ENCODE results near the gene CENPF.

Gene CENPF

DNA sequence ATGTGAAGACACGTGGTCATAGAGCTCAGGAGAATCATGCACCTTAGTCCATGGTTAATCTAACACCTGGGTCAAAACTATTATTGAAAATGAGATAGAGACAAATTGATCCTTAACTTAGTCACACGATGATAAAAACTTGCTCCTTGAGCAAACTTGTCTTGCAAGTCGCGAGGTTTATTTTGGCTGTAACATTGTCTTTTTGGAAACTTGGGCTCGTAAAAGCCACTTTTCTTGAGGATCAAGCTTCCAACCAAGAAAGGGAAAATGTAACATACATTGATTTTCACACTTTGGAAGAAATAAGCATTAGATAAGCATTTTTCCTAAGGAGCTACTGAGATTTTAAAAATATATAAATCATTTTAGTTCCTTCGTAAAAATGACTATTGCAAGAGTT, 19.9 kb upstream of the CENPF start:
- H3K27me3 ChIP-seq (ENCODE audit: insufficient read depth, low read length), result no peaks in the 10 kb centered on the region
- H3K36me3 ChIP-seq (ENCODE audit: insufficient read depth, low read length), result no peaks in the 10 kb centered on the region
- H3K27ac ChIP-seq (ENCODE audit: low read depth, low read length, poor library complexity, severe bottlenecking), result no peak overlapping the region
- no peak overlapping the region for H3K4me2 ChIP-seq (ENCODE audit: low read length)
- H4K20me1 ChIP-seq (ENCODE audit: insufficient read depth, low read length), result no peaks in the 10 kb centered on the region
- H2AFZ ChIP-seq (ENCODE audit: low read length), result no peak overlapping the region
- TF ChIP-seq EZH2 (IDR thresholded peaks at IDR 0.05; ENCODE audit: borderline replicate concordance, low read length) (no peak), CTCF (IDR thresholded peaks at IDR 0.05; ENCODE audit: low read length) (no peak)
- no peak overlapping the region for H3K4me3 ChIP-seq (ENCODE audit: low read depth, low read length, poor library complexity, severe bottlenecking)
- H3K79me2 ChIP-seq (ENCODE audit: insufficient read depth, low read length), result no peaks in the 10 kb centered on the region
- no peaks in the 10 kb centered on the region for H3F3A ChIP-seq (ENCODE audit: insufficient read depth, low read length)
- H3K9me2 ChIP-seq (ENCODE audit: low read depth, low read length), result no peaks in the 10 kb centered on the region
- H3K4me1 ChIP-seq (ENCODE audit: insufficient read depth, low read length, severe bottlenecking), result no peaks in the 10 kb centered on the region
- H3K9me3 ChIP-seq (ENCODE audit: low read length), result no peaks in the 10 kb centered on the region
- H3K9ac ChIP-seq (ENCODE audit: low read length), result no peak overlapping the region

- no peaks in the 10 kb centered on the region for H3K36me3 ChIP-seq (ENCODE audit: insufficient read depth, low read length)
- H3K9me3 ChIP-seq (ENCODE audit: low read length), result no peaks in the 10 kb centered on the region
- no peaks in the 10 kb centered on the region for H3K9me2 ChIP-seq (ENCODE audit: low read depth, low read length)
- no peaks in the 10 kb centered on the region for H3K79me2 ChIP-seq (ENCODE audit: insufficient read depth, low read length)
- H3K27me3 ChIP-seq (ENCODE audit: insufficient read depth, low read length), result no peaks in the 10 kb centered on the region
- no peak overlapping the region for H2AFZ ChIP-seq (ENCODE audit: low read length)
- H3F3A ChIP-seq (ENCODE audit: insufficient read depth, low read length), result no peaks in the 10 kb centered on the region
- TF ChIP-seq EZH2 (IDR thresholded peaks at IDR 0.05; ENCODE audit: borderline replicate concordance, low read length), result no peak
- no peak for TF ChIP-seq CTCF (IDR thresholded peaks at IDR 0.05; ENCODE audit: low read length)
- no peak overlapping the region for H3K4me3 ChIP-seq (ENCODE audit: low read depth, low read length, poor library complexity, severe bottlenecking)
- H3K4me2 ChIP-seq (ENCODE audit: low read length), result no peak overlapping the region
- no peaks in the 10 kb centered on the region for H4K20me1 ChIP-seq (ENCODE audit: insufficient read depth, low read length)
- no peak overlapping the region for H3K27ac ChIP-seq (ENCODE audit: low read depth, low read length, poor library complexity, severe bottlenecking)
- H3K4me1 ChIP-seq (ENCODE audit: insufficient read depth, low read length, severe bottlenecking), result no peaks in the 10 kb centered on the region
- no peak overlapping the region for H3K9ac ChIP-seq (ENCODE audit: low read length)
Observed at GRCh38 chr1:214583824-214584554, 19.0 kb upstream of the CENPF start.

GRCh38 chr1:214584805-214585766, 17.9 kb upstream of the CENPF start:
- H3K27ac ChIP-seq (ENCODE audit: low read depth, low read length, poor library complexity, severe bottlenecking), result no peak overlapping the region
- H4K20me1 ChIP-seq (ENCODE audit: insufficient read depth, low read length), result no peaks in the 10 kb centered on the region
- H3K27me3 ChIP-seq (ENCODE audit: insufficient read depth, low read length), result no peaks in the 10 kb centered on the region
- no peak overlapping the region for H2AFZ ChIP-seq (ENCODE audit: low read length)
- no peaks in the 10 kb centered on the region for H3K9me2 ChIP-seq (ENCODE audit: low read depth, low read length)
- no peaks in the 10 kb centered on the region for H3K9me3 ChIP-seq (ENCODE audit: low read length)
- no peak overlapping the region for H3K9ac ChIP-seq (ENCODE audit: low read length)
- no peaks in the 10 kb centered on the region for H3K36me3 ChIP-seq (ENCODE audit: insufficient read depth, low read length)
- no peaks in the 10 kb centered on the region for H3K4me1 ChIP-seq (ENCODE audit: insufficient read depth, low read length, severe bottlenecking)
- TF ChIP-seq EZH2 (IDR thresholded peaks at IDR 0.05; ENCODE audit: borderline replicate concordance, low read length), result no peak
- TF ChIP-seq CTCF (IDR thresholded peaks at IDR 0.05; ENCODE audit: low read length), result peak; percentile 68
- H3K79me2 ChIP-seq (ENCODE audit: insufficient read depth, low read length), result no peaks in the 10 kb centered on the region
- no peak overlapping the region for H3K4me3 ChIP-seq (ENCODE audit: low read depth, low read length, poor library complexity, severe bottlenecking)
- no peak overlapping the region for H3K4me2 ChIP-seq (ENCODE audit: low read length)
- H3F3A ChIP-seq (ENCODE audit: insufficient read depth, low read length), result no peaks in the 10 kb centered on the region

All from OCI-LY1 (cell line).